ENCODE results near the gene CYB561D1.
A peak's percentile ranks its signal among the peaks of the same experiment; 100 is the strongest.

CYB561D1 gene

GRCh38 chr1:109508001-109508872, 14.3 kb downstream of the CYB561D1 start:
- TF ChIP-seq EZH2phosphoT487 (IDR thresholded peaks at IDR 0.05; ENCODE audit: borderline replicate concordance, low read length) = no peak
- TF ChIP-seq CTCF (IDR thresholded peaks at IDR 0.05; ENCODE audit: low read depth, low read length, poor library complexity, severe bottlenecking) = no peak
- Histone ChIP-seq H3K27me3 (ENCODE audit: control insufficient read depth, low read length) (peaks cover 34% of the 10 kb centered on the region), H3K4me2 (ENCODE audit: low read length) (no peak overlapping the region)

DNA sequence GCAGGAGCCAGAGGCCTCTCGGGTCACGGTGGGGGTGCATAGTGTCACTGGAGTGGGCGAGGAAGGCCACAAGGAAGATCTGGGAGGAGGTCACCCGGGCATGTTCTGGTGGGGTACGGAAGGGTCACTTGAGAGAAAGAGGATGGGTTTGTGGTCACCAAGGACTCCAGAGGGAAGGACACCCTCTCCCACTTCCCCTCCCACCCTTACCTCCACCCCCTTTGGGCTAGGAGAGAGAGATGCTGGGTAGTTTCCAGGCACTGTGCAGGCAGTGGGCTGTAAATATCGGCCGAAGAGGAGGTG, 14.9 kb downstream of the CYB561D1 start:
- TF ChIP-seq CTCF (IDR thresholded peaks at IDR 0.05; ENCODE audit: low read depth, low read length, poor library complexity, severe bottlenecking) = no peak
- TF ChIP-seq EZH2phosphoT487 (IDR thresholded peaks at IDR 0.05; ENCODE audit: borderline replicate concordance, low read length) = no peak
- no peak overlapping the region for H3K27ac ChIP-seq (ENCODE audit: low read depth, low read length)
- H3K4me2 ChIP-seq (ENCODE audit: low read length) = peak overlapping the region; percentile 77; the same call in 1 of the 2 replicates
- H4K20me1 ChIP-seq (ENCODE audit: control insufficient read depth, insufficient read depth, low read depth, low read length) = no peaks in the 10 kb centered on the region
- no peaks in the 10 kb centered on the region for H3F3A ChIP-seq (ENCODE audit: control insufficient read depth, insufficient read depth)
- H3K27me3 ChIP-seq (ENCODE audit: control insufficient read depth, low read length) = peaks cover 34% of the 10 kb centered on the region
- H3K4me3 ChIP-seq (ENCODE audit: low read length) = no peak overlapping the region
- no peaks in the 10 kb centered on the region for H3K79me2 ChIP-seq (ENCODE audit: control insufficient read depth, low read length)
- H3K9me2 ChIP-seq (replicated peaks; ENCODE audit: control insufficient read depth, low read length) = no peaks in the 10 kb centered on the region
- H3K36me3 ChIP-seq (ENCODE audit: control insufficient read depth, low read length) = no peaks in the 10 kb centered on the region
- H3K9me3 ChIP-seq (ENCODE audit: control insufficient read depth, insufficient read depth, low read length) = no peaks in the 10 kb centered on the region
- peaks cover 6% of the 10 kb centered on the region for H3K4me1 ChIP-seq (ENCODE audit: control insufficient read depth, low read length)

More at GRCh38 chr1:109508001-109508872, 14.3 kb downstream of the CYB561D1 start:
- no peak overlapping the region for H3K27ac ChIP-seq (ENCODE audit: low read depth, low read length)
- H3K4me3 ChIP-seq (ENCODE audit: low read length) = no peak overlapping the region
- no peaks in the 10 kb centered on the region for H3K79me2 ChIP-seq (ENCODE audit: control insufficient read depth, low read length)
- no peaks in the 10 kb centered on the region for H3K9me3 ChIP-seq (ENCODE audit: control insufficient read depth, insufficient read depth, low read length)
- H3F3A ChIP-seq (ENCODE audit: control insufficient read depth, insufficient read depth) = no peaks in the 10 kb centered on the region
- H3K36me3 ChIP-seq (ENCODE audit: control insufficient read depth, low read length) = no peaks in the 10 kb centered on the region
- H3K4me1 ChIP-seq (ENCODE audit: control insufficient read depth, low read length) = peaks cover 6% of the 10 kb centered on the region
- no peaks in the 10 kb centered on the region for H3K9me2 ChIP-seq (replicated peaks; ENCODE audit: control insufficient read depth, low read length)
- no peaks in the 10 kb centered on the region for H4K20me1 ChIP-seq (ENCODE audit: control insufficient read depth, insufficient read depth, low read depth, low read length)

GRCh38 chr1:109509176-109510134, 15.6 kb downstream of the CYB561D1 start, which contains the start of gene AMIGO1:
AMIGO1 (minus strand) TSS chr1:109509727; CDS start chr1:109508912, 815 bp downstream.
- H3K27me3 ChIP-seq (ENCODE audit: control insufficient read depth, low read length) = peaks cover 34% of the 10 kb centered on the region
- no peaks in the 10 kb centered on the region for H3F3A ChIP-seq (ENCODE audit: control insufficient read depth, insufficient read depth)
- H3K79me2 ChIP-seq (ENCODE audit: control insufficient read depth, low read length) = no peaks in the 10 kb centered on the region
- H3K4me3 ChIP-seq (ENCODE audit: low read length) = peak within 1 kb of the TSS; percentile 72
- no peaks in the 10 kb centered on the region for H3K9me3 ChIP-seq (ENCODE audit: control insufficient read depth, insufficient read depth, low read length)
- no peaks in the 10 kb centered on the region for H3K36me3 ChIP-seq (ENCODE audit: control insufficient read depth, low read length)
- peaks cover 6% of the 10 kb centered on the region for H3K4me1 ChIP-seq (ENCODE audit: control insufficient read depth, low read length)
- peak within 1 kb of the TSS; percentile 77 for H3K4me2 ChIP-seq (ENCODE audit: low read length)
- H3K27ac ChIP-seq (ENCODE audit: low read depth, low read length) = no peak within 1 kb of the TSS
- TF ChIP-seq EZH2phosphoT487 (IDR thresholded peaks at IDR 0.05; ENCODE audit: borderline replicate concordance, low read length) (no peak), CTCF (IDR thresholded peaks at IDR 0.05; ENCODE audit: low read depth, low read length, poor library complexity, severe bottlenecking) (no peak)
- no peaks in the 10 kb centered on the region for H3K9me2 ChIP-seq (replicated peaks; ENCODE audit: control insufficient read depth, low read length)
- no peaks in the 10 kb centered on the region for H4K20me1 ChIP-seq (ENCODE audit: control insufficient read depth, insufficient read depth, low read depth, low read length)

All from DOHH2 (cell line).